ENCODE measurements around the gene NSUN7.

The NSUN7 gene

GRCh38 chr4:40769266-40769665 is 19.5 kb downstream of the NSUN7 start:
- TF ChIP-seq CTCF (IDR thresholded peaks at IDR 0.05): no peak

- TF ChIP-seq CTCF (IDR thresholded peaks at IDR 0.05): no peak
Measured at GRCh38 chr4:40778090-40778489, 28.3 kb downstream of the NSUN7 start.

- no peak for TF ChIP-seq CTCF (IDR thresholded peaks at IDR 0.05)
Measured at GRCh38 chr4:40782876-40783275, 33.1 kb downstream of the NSUN7 start.

- no peak for TF ChIP-seq CTCF (IDR thresholded peaks at IDR 0.05)
Measured at GRCh38 chr4:40785727-40786126, 36.0 kb downstream of the NSUN7 start.

- no peak for TF ChIP-seq CTCF (IDR thresholded peaks at IDR 0.05)
Measured at GRCh38 chr4:40788331-40788730, 38.6 kb downstream of the NSUN7 start.

GRCh38 chr4:40789031-40789430 is 39.3 kb downstream of the NSUN7 start:
- no peak for TF ChIP-seq CTCF (IDR thresholded peaks at IDR 0.05)

- no peak for TF ChIP-seq CTCF (IDR thresholded peaks at IDR 0.05)
Measured at GRCh38 chr4:40789771-40790170, 40.0 kb downstream of the NSUN7 start.

GRCh38 chr4:40800064-40800463 is 50.3 kb downstream of the NSUN7 start:
- no peak for TF ChIP-seq CTCF (IDR thresholded peaks at IDR 0.05)
